ENCODE results near the gene LMBR1.
A peak's percentile ranks its signal among the peaks of the same experiment; 100 is the strongest.
"Not testable (repeated sequence)": the region's sequence is repeated elsewhere in the genome, so short reads cannot be mapped to it uniquely, and the experiment has no call there.

Gene LMBR1

GRCh38 chr7:156642306-156643045, 250.5 kb downstream of the LMBR1 start:
- TF ChIP-seq, protein P1, sequence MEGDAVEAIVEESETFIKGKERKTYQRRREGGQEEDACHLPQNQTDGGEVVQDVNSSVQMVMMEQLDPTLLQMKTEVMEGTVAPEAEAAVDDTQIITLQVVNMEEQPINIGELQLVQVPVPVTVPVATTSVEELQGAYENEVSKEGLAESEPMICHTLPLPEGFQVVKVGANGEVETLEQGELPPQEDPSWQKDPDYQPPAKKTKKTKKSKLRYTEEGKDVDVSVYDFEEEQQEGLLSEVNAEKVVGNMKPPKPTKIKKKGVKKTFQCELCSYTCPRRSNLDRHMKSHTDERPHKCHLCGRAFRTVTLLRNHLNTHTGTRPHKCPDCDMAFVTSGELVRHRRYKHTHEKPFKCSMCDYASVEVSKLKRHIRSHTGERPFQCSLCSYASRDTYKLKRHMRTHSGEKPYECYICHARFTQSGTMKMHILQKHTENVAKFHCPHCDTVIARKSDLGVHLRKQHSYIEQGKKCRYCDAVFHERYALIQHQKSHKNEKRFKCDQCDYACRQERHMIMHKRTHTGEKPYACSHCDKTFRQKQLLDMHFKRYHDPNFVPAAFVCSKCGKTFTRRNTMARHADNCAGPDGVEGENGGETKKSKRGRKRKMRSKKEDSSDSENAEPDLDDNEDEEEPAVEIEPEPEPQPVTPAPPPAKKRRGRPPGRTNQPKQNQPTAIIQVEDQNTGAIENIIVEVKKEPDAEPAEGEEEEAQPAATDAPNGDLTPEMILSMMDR (IDR thresholded peaks at IDR 0.05; ENCODE audit: low read depth, low read length) = no peak
- Histone ChIP-seq H3K36me3 (no peaks in the 10 kb centered on the region), H3K9me3 (no peaks in the 10 kb centered on the region; the same call in 1 of the 2 replicates), H3K27me3 (no peaks in the 10 kb centered on the region), H3K4me3 (ENCODE audit: low read depth, low read length) (no peak overlapping the region), H3K4me1 (no peaks in the 10 kb centered on the region; the same call in 1 of the 2 replicates)
- no peak for DNase-seq

DNA sequence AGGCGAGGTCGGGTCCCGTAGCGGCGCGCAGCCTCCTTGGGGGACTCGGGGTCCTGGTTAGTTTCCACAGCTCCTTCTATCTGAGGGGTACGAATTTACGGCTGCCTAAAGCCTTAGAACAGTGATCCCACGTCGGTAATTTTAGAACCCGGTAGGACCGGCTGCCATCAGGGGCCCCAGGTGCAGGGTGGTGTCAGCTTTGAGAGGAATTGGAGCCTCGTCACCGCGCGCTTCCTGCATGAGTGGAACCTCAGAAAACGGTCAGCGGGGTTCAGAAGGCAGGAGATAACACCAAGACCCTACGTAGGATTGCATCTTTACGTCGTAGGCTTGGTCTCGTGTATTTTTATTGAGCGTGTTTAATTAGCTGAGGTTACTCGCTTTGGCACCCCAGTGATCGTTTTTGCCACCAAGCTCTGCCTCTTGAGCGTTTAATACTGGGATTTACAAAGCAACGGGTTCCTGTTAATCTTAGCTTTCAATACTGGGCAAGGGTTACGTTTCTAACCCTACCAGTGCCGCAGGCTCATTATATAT, 252.0 kb downstream of the LMBR1 start:
- peak overlapping the region; percentile 87 for H3K4me3 ChIP-seq (ENCODE audit: low read depth, low read length)
- no peak for DNase-seq
- TF ChIP-seq, protein P1 (IDR thresholded peaks at IDR 0.05; ENCODE audit: low read depth, low read length) = no peak

DNA sequence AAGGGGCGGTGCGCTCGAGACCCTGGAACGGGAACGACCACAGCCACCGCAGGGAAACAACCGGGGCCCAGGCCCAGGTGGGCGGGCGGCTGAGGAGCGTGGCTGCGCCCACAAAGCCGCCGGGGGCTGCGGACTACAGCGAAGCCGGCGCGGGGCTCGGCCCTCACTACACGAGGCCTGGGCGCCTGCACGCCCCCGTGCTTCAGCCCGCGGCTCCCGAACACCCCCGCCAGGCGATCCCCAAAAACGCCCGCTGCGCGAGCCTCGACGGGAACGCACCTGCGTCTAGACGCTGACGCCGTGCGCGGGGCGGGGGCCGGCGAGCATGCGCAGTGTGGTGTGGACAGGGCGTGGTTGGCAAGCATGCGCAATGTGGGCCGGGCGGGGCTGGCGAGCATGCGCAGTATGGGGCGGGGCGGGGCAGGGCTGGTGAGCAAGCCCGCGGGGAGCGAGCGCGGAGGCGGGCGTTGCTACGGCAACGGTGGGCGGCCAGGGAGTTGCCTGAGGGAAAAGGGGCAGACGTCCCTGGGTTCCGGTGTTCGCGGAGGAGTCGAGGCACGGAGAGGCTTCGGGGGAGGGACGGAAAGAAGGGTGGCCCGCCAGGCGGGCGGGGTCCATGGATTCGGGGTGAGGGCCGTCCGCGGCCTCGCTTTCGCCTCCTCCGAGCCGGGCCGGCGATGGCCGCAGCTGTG, 252.6 kb downstream of the LMBR1 start, which contains the start of gene RNF32:
Gene RNF32 (plus strand): TSS at position 518 of the 692 bp plus-strand sequence. CDS start 3,104 bp downstream, outside the sequence.
- Histone ChIP-seq H3K36me3 (no peaks in the 10 kb centered on the region), H3K9me3 (no peaks in the 10 kb centered on the region; the same call in 1 of the 2 replicates), H3K27me3 (no peaks in the 10 kb centered on the region), H3K4me1 (no peaks in the 10 kb centered on the region; the same call in 1 of the 2 replicates), H3K4me3 (ENCODE audit: low read depth, low read length) (peak within 1 kb of the TSS; percentile 87)
- DNase-seq = peak; percentile 98
- TF ChIP-seq, protein P1 (IDR thresholded peaks at IDR 0.05; ENCODE audit: low read depth, low read length) = no peak

More for the DNA sequence above, 252.0 kb downstream of the LMBR1 start:
- Histone ChIP-seq H3K4me1 (no peaks in the 10 kb centered on the region; the same call in 1 of the 2 replicates), H3K36me3 (no peaks in the 10 kb centered on the region), H3K27me3 (no peaks in the 10 kb centered on the region), H3K9me3 (no peaks in the 10 kb centered on the region; the same call in 1 of the 2 replicates)

DNA sequence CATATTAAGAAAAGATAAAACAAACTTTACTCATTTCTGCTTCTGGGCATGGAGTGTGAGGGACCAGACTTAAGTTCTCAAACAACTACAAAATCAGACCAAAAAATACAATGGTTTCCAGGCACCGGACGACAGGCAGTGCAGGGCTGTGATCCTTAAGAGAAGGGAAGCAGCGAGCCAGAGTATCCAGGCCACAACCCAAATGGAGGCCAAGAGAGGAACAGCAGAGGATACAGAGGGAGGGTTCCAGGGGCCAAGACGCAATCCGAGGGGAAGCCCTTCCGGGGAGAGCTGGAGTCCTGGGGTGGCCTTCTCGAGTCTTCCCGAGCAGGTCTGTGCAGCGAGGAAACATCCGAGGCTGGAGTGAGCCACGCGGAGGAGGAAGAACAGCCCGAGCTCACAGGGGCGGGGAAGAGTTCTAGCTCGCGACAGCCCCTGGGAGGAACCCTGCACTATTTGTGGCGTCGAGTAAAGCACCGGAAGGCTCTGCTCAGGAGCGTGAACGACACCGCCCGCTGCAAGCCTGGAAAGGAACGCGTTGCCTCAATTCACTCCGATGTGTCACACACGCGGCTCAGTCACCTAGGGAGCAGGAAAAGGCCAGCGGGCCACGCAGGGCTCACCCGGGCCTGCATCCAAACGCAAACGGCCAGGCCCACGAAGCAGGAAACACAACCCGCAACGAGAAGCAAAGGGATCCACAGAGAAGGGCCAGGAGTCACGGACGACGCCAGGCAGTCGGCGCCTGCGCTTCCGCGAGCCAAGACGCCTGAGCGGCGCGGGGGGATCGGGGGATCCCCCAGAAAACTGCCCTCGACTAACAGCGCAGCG, 253.3 kb downstream of the LMBR1 start:
- no peak for DNase-seq
- peak overlapping the region; percentile 87 for H3K4me3 ChIP-seq (ENCODE audit: low read depth, low read length)
- H3K4me1 ChIP-seq = no peaks in the 10 kb centered on the region; the same call in 1 of the 2 replicates
- no peaks in the 10 kb centered on the region for H3K27me3 ChIP-seq
- H3K36me3 ChIP-seq = no peaks in the 10 kb centered on the region
- TF ChIP-seq, protein P1 (IDR thresholded peaks at IDR 0.05; ENCODE audit: low read depth, low read length) = no peak
- no peaks in the 10 kb centered on the region; the same call in 1 of the 2 replicates for H3K9me3 ChIP-seq

- TF ChIP-seq, protein P1 (IDR thresholded peaks at IDR 0.05; ENCODE audit: low read depth, low read length) = no peak
- no peak overlapping the region for H3K4me3 ChIP-seq (ENCODE audit: low read depth, low read length)
- H3K4me1 ChIP-seq = no peaks in the 10 kb centered on the region; the same call in 1 of the 2 replicates
- H3K27me3 ChIP-seq = no peaks in the 10 kb centered on the region
- DNase-seq = no peak
- no peaks in the 10 kb centered on the region for H3K36me3 ChIP-seq
- no peaks in the 10 kb centered on the region; the same call in 1 of the 2 replicates for H3K9me3 ChIP-seq
Observed at GRCh38 chr7:156638443-156639077, 254.4 kb downstream of the LMBR1 start.

DNA sequence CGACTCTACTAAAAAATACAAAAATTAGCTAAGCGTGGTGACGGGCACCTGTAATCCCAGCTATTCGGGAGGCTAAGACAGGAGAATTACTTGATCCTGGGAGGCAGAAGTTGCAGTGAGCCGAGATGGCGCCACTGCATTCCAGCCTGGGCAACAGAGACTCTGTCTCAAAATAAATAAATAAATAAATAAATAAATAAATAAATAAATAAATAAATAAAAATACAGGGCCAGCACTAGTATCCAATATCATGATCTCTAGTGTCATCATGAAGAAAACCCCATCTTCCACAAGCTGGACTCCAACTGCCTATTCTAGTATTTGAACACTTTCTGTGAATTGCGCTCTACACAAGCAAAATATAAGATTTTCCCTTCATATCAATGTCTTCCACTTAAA, 255.9 kb downstream of the LMBR1 start:
- H3K4me3 ChIP-seq (ENCODE audit: low read depth, low read length); H3K4me1 ChIP-seq; H3K27me3 ChIP-seq; DNase-seq; H3K36me3 ChIP-seq; H3K9me3 ChIP-seq: not testable (repeated sequence)

Data from BE2C (cell line).